Nephron (organoid): ENCODE data around the gene CBFB.
A peak's percentile ranks its signal among the peaks of the same experiment; 100 is the strongest.

ENCODE experiments used
- H3K27ac Mint-ChIP-seq, 3 experiments: 2 replicates each; pipeline ENCODE4 v1.8.0; 2020; ENCODE audit warnings: mixed read lengths in 3 of 3, mild to moderate bottlenecking in 2 of 3, moderate library complexity in 1 of 3
- H3K27me3 Mint-ChIP-seq: 2 replicates; pipeline ENCODE4 v1.8.0; 2021; ENCODE audit warnings: low read depth, mild to moderate bottlenecking, moderate library complexity, mixed read lengths
- H3K36me3 Mint-ChIP-seq: 2 replicates; pipeline ENCODE4 v1.8.0; 2020; ENCODE audit warnings: low read depth, mixed read lengths
- H3K4me1 Mint-ChIP-seq: 2 replicates; pipeline ENCODE4 v1.8.0; 2020; ENCODE audit warnings: mixed read lengths
- H3K4me3 Mint-ChIP-seq, 3 experiments: 2 replicates each; pipeline ENCODE4 v1.8.0; 2020; ENCODE audit warnings: mild to moderate bottlenecking in 3 of 3, mixed read lengths in 3 of 3, moderate library complexity in 2 of 3
- H3K9me3 Mint-ChIP-seq: 2 replicates; pipeline ENCODE4 v1.8.0; 2020; ENCODE audit warnings: mixed read lengths
- CTCF ChIP-seq, 3 experiments: fragments of 200-600 bp; sonication (generic); IDR thresholded peaks; one replicate each; pipeline ENCODE4 v1.5.0; 2021; ENCODE audit warnings: antibody characterized with exemption in 3 of 3; ENCODE audit not compliant: unreplicated experiment in 3 of 3

The CBFB gene

DNA sequence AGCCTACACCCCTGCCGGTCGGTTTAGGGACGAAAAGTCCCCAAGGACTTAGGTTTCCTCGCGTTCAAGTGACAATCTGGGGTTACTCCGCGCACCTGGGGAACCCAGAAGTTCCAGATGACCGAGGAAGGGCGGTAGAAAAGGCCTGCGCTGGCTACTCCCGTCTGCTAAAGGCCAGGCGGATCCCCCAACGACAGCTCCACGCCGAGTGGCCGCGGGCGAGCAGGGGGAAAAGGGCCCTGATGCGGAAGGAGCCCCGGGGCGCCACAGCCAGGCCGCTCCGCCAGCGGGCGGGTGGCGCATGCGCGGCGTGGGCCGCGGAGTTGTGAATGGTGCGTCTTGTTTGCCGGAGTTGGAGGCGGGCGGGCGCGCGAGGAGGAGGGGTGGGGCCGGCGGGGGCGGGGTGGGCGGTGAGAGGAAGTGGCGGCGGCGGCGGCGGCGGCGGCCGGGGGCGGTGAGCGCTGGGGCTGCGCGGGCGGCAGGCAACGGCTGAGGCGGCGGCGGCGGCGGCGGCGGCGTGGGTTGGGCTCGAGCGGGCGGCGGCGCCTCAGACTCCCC lies at the start of gene CBFB:
Gene CBFB (plus strand): TSS at position 454 of the 558 bp plus-strand sequence. CDS start 259 bp downstream, outside the sequence.
- H3K27ac Mint-ChIP-seq, result peak within 1 kb of the TSS; percentile 83 to 93 (median 92)
- peak within 1 kb of the TSS; percentile 91 to 96 (median 94) for H3K4me3 Mint-ChIP-seq
- H3K27me3 Mint-ChIP-seq, result no peaks in the 10 kb centered on the region
- peaks cover 51% of the 10 kb centered on the region for H3K4me1 Mint-ChIP-seq
- TF ChIP-seq CTCF (IDR thresholded peaks at IDR 0.05; ENCODE audit: unreplicated experiment in 3 of 3), result no peak
- H3K9me3 Mint-ChIP-seq, result no peaks in the 10 kb centered on the region
- peaks cover 20% of the 10 kb centered on the region for H3K36me3 Mint-ChIP-seq

GRCh38 chr16:66983033-66983432 lies 45.9 kb upstream of the CBFB start:
- Mint-ChIP-seq H3K36me3 (no peaks in the 10 kb centered on the region), H3K27me3 (peaks cover 4% of the 10 kb centered on the region), H3K27ac (no peak overlapping the region), H3K9me3 (no peaks in the 10 kb centered on the region), H3K4me1 (peaks cover 3% of the 10 kb centered on the region), H3K4me3 (no peak overlapping the region)
- TF ChIP-seq CTCF (IDR thresholded peaks at IDR 0.05; ENCODE audit: unreplicated experiment in 3 of 3), result no peak

- TF ChIP-seq CTCF (IDR thresholded peaks at IDR 0.05; ENCODE audit: unreplicated experiment in 3 of 3), result no peak
- no peaks in the 10 kb centered on the region for H3K36me3 Mint-ChIP-seq
- H3K9me3 Mint-ChIP-seq, result no peaks in the 10 kb centered on the region
- H3K27me3 Mint-ChIP-seq, result peaks cover 4% of the 10 kb centered on the region
- no peak overlapping the region for H3K4me3 Mint-ChIP-seq
- H3K27ac Mint-ChIP-seq, result no peak overlapping the region
- peaks cover 12% of the 10 kb centered on the region for H3K4me1 Mint-ChIP-seq
These were observed 44.0 kb upstream of the CBFB start for GRCh38 chr16:66984892-66985311.

GRCh38 chr16:66986559-66986958 lies 42.4 kb upstream of the CBFB start:
- Mint-ChIP-seq H3K27me3 (no peaks in the 10 kb centered on the region), H3K9me3 (no peaks in the 10 kb centered on the region), H3K4me1 (peaks cover 12% of the 10 kb centered on the region), H3K36me3 (no peaks in the 10 kb centered on the region), H3K27ac (no peak overlapping the region), H3K4me3 (no peak overlapping the region)
- TF ChIP-seq CTCF (IDR thresholded peaks at IDR 0.05; ENCODE audit: unreplicated experiment in 3 of 3), result no peak

DNA sequence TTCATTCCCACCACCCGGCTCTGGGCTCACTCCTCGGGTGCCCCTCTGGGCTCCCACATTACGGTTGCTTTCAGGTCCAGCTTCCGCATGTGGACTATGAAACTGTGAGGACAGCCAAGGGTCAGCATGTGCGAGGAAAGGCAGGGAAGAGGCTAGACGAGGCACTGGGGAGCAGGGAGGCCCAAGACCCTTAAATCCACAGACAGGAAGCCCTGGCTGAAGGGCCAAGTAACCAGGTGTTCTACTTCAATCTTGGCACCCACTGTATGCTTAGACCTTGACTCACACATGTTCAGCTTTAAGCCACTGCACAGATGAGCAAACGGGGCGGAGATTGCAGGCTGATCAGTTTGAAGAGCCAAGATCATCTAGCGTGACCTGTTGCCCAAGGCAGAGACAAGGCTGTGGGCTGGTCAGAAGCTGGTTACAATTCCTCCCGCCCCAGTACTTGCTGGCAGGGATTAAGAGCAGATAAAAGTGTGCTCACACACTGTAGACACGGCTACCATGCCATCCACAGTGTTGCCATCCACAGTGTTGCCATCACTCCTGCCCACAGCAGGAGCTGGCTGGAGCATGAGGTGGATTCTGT lies 40.7 kb upstream of the CBFB start, which contains the start of gene CES4A:
Gene CES4A (plus strand): TSS at position 393 of the 592 bp plus-strand sequence. CDS start 184 bp downstream, at position 577.
- Mint-ChIP-seq H3K36me3 (no peaks in the 10 kb centered on the region), H3K4me1 (peaks cover 12% of the 10 kb centered on the region), H3K9me3 (no peaks in the 10 kb centered on the region), H3K27ac (peak within 1 kb of the TSS in 2 of 3 experiments; percentile 37 to 41), H3K27me3 (peaks cover 6% of the 10 kb centered on the region), H3K4me3 (no peak within 1 kb of the TSS)
- no peak for TF ChIP-seq CTCF (IDR thresholded peaks at IDR 0.05; ENCODE audit: unreplicated experiment in 3 of 3)
